Panc1 (cell line): ENCODE data around the gene TENM3. TPM values are rescaled to one million over a fixed set of nuclear protein-coding genes. Genes with fewer than 3 reads are reported as not detected.

Experiments
- ATAC-seq: fragments of 200-7000 bp; cut with Tn5 transposase; 2 replicates; pipeline ENCODE4 v1.9.1; 2020; ENCODE audit warnings: mild to moderate bottlenecking, moderate library complexity
- BruUV-seq: library from RNA; stranded (reverse); fragments of 400-500 nt; replicated peaks from 2 replicates; lab custom pipeline; 2021; lab: Mats Ljungman, UMichigan
- CTCF ChIA-PET: fragments of 300-600 bp; sonication (Branson Sonifier 250); formaldehyde crosslinking; loops from one replicate; lab custom pipeline; 2022; ENCODE audit warnings: antibody characterized with exemption; lab: Charles Lee
- POLR2A ChIA-PET: fragments of 300-600 bp; sonication (Branson Sonifier 250); formaldehyde crosslinking; loops from one replicate; lab custom pipeline; 2022; ENCODE audit warnings: antibody characterized with exemption; lab: Charles Lee
- DNase-seq: peaks from one replicate; pipeline ENCODE4 v3.0.0-alpha.2; 2010; ENCODE audit warnings: low read depth, low spot score
- H3K27ac ChIP-seq: 2 replicates; pipeline ENCODE4 v1.5.1; 2011; ENCODE audit warnings: mild to moderate bottlenecking, low read length, inconsistent platforms
- H3K27me3 ChIP-seq: fragments of 200-500 bp; sonication (Bioruptor generic); 2 replicates; pipeline ENCODE4 v1.6.0; 2014; ENCODE audit warnings: low read length, inconsistent platforms; ENCODE audit not compliant: control insufficient read depth, insufficient read depth
- H3K36me3 ChIP-seq: fragments of 200-500 bp; sonication (Bioruptor generic); 2 replicates; pipeline ENCODE4 v1.5.1; 2014; ENCODE audit warnings: inconsistent platforms, mild to moderate bottlenecking, low read length, moderate library complexity; ENCODE audit not compliant: control insufficient read depth, insufficient read depth
- H3K4me1 ChIP-seq: 2 replicates; pipeline ENCODE4 v1.5.1; 2011; ENCODE audit warnings: inconsistent platforms, mild to moderate bottlenecking, low read length, moderate library complexity; ENCODE audit not compliant: control insufficient read depth, insufficient read depth
- H3K4me3 ChIP-seq, 2 experiments: 2 replicates each; pipeline ENCODE4 v1.5.1; 2011 to 2012; ENCODE audit warnings: low read depth in 2 of 2, low read length in 2 of 2, mild to moderate bottlenecking in 2 of 2, inconsistent platforms in 1 of 2, moderate library complexity in 1 of 2
- H3K9me3 ChIP-seq: fragments of 200-500 bp; sonication (Bioruptor generic); 2 replicates; pipeline ENCODE4 v1.5.1; 2014; ENCODE audit warnings: low read depth, mild to moderate bottlenecking, inconsistent platforms, low read length, moderate library complexity; ENCODE audit not compliant: control insufficient read depth, insufficient read depth
- CTCF ChIP-seq: fragments of 450-650 bp; IDR thresholded peaks from 2 replicates; pipeline ENCODE4 v1.5.1; 2017; ENCODE audit warnings: mild to moderate bottlenecking
- POLR2AphosphoS5 ChIP-seq: IDR thresholded peaks from 2 replicates; pipeline ENCODE4 v1.6.1; 2012; ENCODE audit warnings: mild to moderate bottlenecking, low read depth, low read length, moderate library complexity
- REST ChIP-seq, 2 experiments: IDR thresholded peaks; 2 replicates each; pipeline ENCODE4 v1.6.1; 2011 to 2012; ENCODE audit warnings: low read depth in 2 of 2, control low read depth in 1 of 2, low read length in 1 of 2, mild to moderate bottlenecking in 1 of 2, moderate library complexity in 1 of 2; ENCODE audit not compliant: insufficient read depth in 1 of 2
- SIN3A ChIP-seq: IDR thresholded peaks from 2 replicates; pipeline ENCODE4 v1.6.1; 2012; ENCODE audit warnings: low read depth, mild to moderate bottlenecking, low read length, moderate library complexity, borderline replicate concordance; ENCODE audit not compliant: insufficient read depth
- TCF7L2 ChIP-seq: IDR thresholded peaks from 2 replicates; pipeline ENCODE4 v1.6.1; 2011; ENCODE audit warnings: mild to moderate bottlenecking, low read depth, low read length, inconsistent platforms
- in situ Hi-C: cut with HindIII; loops from 2 replicates; pipeline ENCODE4 v1.10.0; 2016; ENCODE audit warnings: low sequenced_read_pairs, low pct_unique_long_range_greater_than_20kb
- intact Hi-C: fragments of 100-400 bp; cut with micrococcal nuclease; formaldehyde crosslinking; loops from one replicate; pipeline ENCODE4 v1.10.0; 2022; ENCODE audit not compliant: unreplicated experiment
- total RNA-seq: library from RNA; stranded (reverse); gene quantifications from one replicate; pipeline ENCODE4 v1.2.1, GENCODE V29; 2021; ENCODE audit not compliant: unreplicated experiment

Gene TENM3
- total RNA-seq, 1 experiment from 2014 or later: 0.95 TPM

- H3K4me3 ChIP-seq: no peak overlapping the region
- ChIA-PET POLR2A (no interaction called here), CTCF (no interaction called here)
- no peak overlapping the region for H3K27ac ChIP-seq
- BruUV-seq: no TSS peak
- ATAC-seq: no peak
- TF ChIP-seq POLR2AphosphoS5: no peak
- no peak for TF ChIP-seq CTCF
- TF ChIP-seq REST (IDR thresholded peaks at IDR 0.05; ENCODE audit: insufficient read depth in 1 of 2, low read depth in 2 of 2, low read length in 1 of 2): no peak
- TF ChIP-seq SIN3A: no peak
- no peak for TF ChIP-seq TCF7L2
- intact Hi-C loops (no loop called here), in situ Hi-C loops (no loop called here)
- H3K27me3 ChIP-seq: no peaks in the 10 kb centered on the region
- no peak for DNase-seq
- H3K9me3 ChIP-seq: no peaks in the 10 kb centered on the region
- no peaks in the 10 kb centered on the region for H3K4me1 ChIP-seq
- no peaks in the 10 kb centered on the region for H3K36me3 ChIP-seq
Observed at GRCh38 chr4:182553653-182554052, 310.5 kb downstream of the TENM3 start.

GRCh38 chr4:182554736-182555135 lies 311.5 kb downstream of the TENM3 start:
- Histone ChIP-seq H3K4me1 (no peaks in the 10 kb centered on the region), H3K27ac (no peak overlapping the region), H3K36me3 (no peaks in the 10 kb centered on the region), H3K9me3 (no peaks in the 10 kb centered on the region), H3K27me3 (no peaks in the 10 kb centered on the region), H3K4me3 (no peak overlapping the region)
- in situ Hi-C loops (no loop called here), intact Hi-C loops (no loop called here)
- ATAC-seq (no peak), DNase-seq (no peak)
- BruUV-seq: no TSS peak
- TF ChIP-seq SIN3A (no peak), REST (IDR thresholded peaks at IDR 0.05; ENCODE audit: insufficient read depth in 1 of 2, low read depth in 2 of 2, low read length in 1 of 2) (no peak), POLR2AphosphoS5 (no peak), CTCF (no peak), TCF7L2 (no peak)
- ChIA-PET CTCF (no interaction called here), POLR2A (no interaction called here)
